ENCODE data around the gene GPBAR1. TPM values are rescaled to one million over a fixed set of nuclear protein-coding genes. Genes with fewer than 3 reads are reported as not detected.

The GPBAR1 gene
- total RNA-seq, 4 donors from 2014 or later = 24.7 to 74.2 (median 59.1) TPM

GRCh38 chr2:218218268-218219185 is 42.3 kb upstream of the GPBAR1 start:
- no peak for ATAC-seq (ENCODE audit: low FRiP score)

GRCh38 chr2:218219934-218220333 is 40.9 kb upstream of the GPBAR1 start:
- ATAC-seq (ENCODE audit: low FRiP score) (no peak), DNase-seq (ENCODE audit: low spot score) (no peak)
- TF ChIP-seq CTCF (IDR thresholded peaks at IDR 0.05) = no peak

More at GRCh38 chr2:218218268-218219185, 42.3 kb upstream of the GPBAR1 start:
- no peak for TF ChIP-seq CTCF (IDR thresholded peaks at IDR 0.05)
- no peak for DNase-seq (ENCODE audit: low spot score)

DNA sequence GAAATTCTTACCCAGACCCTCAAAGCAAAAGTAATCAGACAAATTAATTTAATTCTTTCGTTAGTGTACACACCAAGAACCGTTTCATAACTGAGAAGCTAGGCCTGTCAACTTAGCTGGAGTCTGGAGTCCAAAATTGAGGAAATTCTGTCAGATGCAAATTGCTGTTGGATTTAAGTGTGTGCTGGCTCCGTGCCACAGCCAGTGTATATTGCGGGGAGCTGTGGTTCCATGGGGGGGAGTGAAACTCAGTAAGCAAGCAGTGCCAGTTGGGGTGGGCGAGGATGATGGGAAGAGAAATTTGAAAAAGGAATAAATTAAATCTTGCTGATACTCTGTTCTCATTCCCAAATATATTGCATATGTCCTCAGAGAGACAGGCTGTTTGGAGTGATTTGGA is 39.8 kb upstream of the GPBAR1 start:
- no peak for TF ChIP-seq CTCF (IDR thresholded peaks at IDR 0.05)
- ATAC-seq (ENCODE audit: low FRiP score) = no peak
- no peak for DNase-seq (ENCODE audit: low spot score)

GRCh38 chr2:218223046-218223445 is 37.8 kb upstream of the GPBAR1 start:
- no peak for TF ChIP-seq CTCF (IDR thresholded peaks at IDR 0.05)
- ATAC-seq (ENCODE audit: low FRiP score) (no peak), DNase-seq (ENCODE audit: low spot score) (no peak)

GRCh38 chr2:218224186-218224585 is 36.6 kb upstream of the GPBAR1 start:
- no peak for ATAC-seq (ENCODE audit: low FRiP score)
- DNase-seq (ENCODE audit: low spot score) = no peak
- no peak for TF ChIP-seq CTCF (IDR thresholded peaks at IDR 0.05)

DNA sequence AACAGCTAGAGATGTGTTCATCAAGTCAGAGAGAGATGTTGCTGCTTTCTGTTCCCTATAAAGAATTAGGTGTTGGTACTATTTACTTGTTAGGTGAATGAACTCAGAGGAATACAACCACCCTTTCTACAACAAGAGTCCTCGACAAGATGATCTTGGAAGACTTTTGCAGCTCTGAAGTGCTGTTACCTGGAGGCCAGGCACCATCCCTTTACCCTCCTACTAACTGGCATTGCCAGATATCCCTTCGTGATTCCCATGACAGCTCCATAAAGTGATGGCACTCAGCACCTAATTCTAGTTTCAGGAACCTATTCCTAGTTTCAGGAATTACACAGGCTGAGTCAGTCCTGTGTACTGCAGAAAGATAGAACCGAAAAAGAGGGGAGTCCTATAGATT is 33.9 kb upstream of the GPBAR1 start:
- no peak for TF ChIP-seq CTCF (IDR thresholded peaks at IDR 0.05)
- no peak for ATAC-seq (ENCODE audit: low FRiP score)
- no peak for DNase-seq (ENCODE audit: low spot score)
